ENCODE measurements around the gene PCNA. TPM values are rescaled to one million over a fixed set of nuclear protein-coding genes. Genes with fewer than 3 reads are reported as not detected.
"Not testable (repeated sequence)": the region's sequence is repeated elsewhere in the genome, so short reads cannot be mapped to it uniquely, and the experiment has no call there.

The PCNA gene
- total RNA-seq, 1 donor from 2014 or later, result 32.6 TPM

DNA sequence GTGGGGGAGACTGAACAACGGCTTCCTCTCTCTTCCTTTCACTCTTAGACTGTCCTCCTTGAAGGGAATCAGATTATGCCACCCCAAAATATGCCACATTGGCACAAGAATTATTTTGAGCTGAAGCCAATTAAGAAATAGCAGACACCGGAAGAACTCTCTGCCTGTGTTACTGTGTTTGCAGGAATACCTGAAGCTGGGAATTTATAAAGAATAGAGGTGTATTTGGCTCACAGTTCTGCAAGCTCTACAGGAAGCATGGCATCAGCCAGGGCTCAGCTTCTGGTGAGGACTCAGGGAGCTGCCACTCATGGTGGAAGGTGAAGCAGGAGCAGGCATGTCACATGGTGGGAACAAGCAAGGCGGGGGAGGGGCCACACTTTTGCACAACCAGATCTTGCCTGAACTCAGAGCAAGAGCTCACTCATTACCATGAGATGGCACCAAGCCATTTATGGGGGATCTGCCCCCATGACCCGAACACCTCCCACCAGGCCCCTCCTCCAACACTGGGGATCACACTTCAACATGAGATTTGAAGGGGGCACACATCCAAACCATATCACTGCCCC, 46.0 kb downstream of the PCNA start:
- ATAC-seq (no peak), DNase-seq (peak; percentile 47)
- intact Hi-C loops (cut with micrococcal nuclease), result no loop called here

DNA sequence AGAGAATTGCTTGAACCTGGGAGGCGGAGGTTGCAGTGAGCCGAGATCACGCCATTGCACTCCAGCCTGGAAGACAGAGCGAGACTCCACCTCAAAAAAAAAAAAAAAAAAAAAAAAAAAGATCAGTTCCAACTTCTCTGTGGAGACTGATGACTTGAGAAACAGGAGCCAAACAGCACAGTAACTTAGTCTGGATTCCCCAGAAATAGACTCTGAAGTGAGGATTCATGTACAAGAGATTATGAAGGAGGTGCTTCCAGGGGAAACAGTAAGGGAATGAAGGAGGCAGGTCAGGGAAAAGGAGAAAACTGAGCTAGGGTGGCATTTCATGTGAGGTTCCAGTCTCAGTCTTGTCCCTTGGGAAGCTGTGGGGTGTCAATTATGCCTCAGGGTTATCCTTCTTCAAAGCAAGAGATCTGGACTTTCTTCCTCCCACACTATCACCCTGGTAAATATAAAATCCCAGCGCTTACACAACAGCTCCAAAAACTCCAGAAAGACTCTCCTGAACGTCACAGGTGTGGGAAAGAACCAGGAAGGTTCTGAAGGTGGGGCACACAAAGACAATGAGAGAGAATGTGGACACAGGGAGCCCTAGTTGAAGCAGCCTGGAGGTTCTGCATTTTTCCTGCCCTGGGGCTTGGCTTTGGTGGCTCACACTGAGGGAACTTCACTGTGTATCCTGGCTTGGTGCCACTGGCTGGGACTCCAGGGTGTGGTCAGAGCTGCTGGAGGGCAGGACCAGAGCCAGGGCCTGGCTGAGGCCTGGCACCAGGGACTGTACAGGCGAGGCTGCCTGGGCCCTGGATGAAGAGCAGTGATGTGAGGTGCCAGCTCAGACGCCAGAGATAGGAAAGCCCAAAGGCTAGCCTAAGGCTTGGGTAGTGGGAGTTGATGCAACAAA, 46.8 kb downstream of the PCNA start:
- intact Hi-C loops (cut with micrococcal nuclease), result no loop called here
- ATAC-seq (peak; percentile 100), DNase-seq (peak; percentile 93)

DNA sequence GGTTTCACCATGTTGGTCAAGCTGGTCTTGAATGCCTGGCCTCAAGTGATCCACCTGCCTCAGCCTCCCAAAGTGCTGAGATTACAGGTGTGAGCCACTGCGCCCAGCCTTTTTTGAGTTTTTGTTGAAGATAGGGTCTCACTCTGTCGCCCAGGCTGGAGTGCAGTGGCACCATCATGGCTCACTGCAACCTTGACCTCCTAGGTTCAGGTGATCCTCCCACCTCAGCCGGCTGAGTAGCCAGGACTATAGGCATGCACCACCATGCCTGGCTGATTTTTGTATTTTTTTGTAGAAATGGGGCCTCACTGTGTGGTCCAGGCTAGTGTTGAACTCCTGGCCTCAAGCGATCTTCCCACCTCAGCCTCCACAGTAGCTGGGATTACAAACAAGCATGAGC, 47.8 kb downstream of the PCNA start:
- intact Hi-C loops (cut with micrococcal nuclease); DNase-seq: not testable (repeated sequence)

DNA sequence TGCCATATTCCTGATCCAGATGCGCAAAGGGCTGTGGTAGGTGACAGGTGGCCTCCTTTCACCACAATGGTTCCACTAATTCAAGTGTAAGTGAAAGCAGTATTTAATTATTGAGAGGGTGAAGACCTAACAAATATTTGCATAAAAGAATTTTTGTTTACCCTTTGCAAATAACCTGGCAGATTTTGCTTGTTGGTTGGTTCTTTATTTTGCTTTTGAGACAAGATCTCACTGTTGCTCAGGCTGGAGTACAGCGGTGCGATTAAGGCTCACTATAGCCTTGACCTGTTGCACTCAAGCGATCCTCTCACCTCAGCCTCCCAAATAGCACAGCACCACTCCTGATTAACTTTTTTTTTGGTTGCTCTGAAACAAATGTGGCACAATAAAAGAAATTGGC, 49.2 kb downstream of the PCNA start:
- no peak for ATAC-seq
- no peak for DNase-seq
- intact Hi-C loops (cut with micrococcal nuclease), result no loop called here

More for the DNA sequence above, 47.8 kb downstream of the PCNA start:
- ATAC-seq, result not testable (repeated sequence)

DNA sequence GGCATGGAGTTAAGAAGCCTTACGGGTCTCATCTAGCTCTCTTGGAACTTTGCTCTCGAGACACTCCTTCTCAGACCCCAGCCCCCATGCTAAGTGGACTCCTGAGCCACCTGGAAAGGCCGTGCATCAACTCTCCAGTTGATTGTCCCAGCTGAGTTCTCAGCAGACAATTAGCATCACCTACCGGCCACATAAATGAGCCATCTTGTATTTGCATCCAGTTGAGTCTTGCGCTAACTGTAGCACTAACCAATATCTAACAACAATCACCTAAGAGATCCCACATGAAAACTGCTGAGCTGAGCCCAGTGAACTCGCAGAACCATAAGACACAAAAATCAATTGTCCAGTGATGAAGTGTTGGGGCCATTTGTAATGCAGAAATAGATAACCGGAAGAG, 49.7 kb downstream of the PCNA start:
- ATAC-seq (no peak), DNase-seq (no peak)
- intact Hi-C loops (cut with micrococcal nuclease), result no loop called here

DNA sequence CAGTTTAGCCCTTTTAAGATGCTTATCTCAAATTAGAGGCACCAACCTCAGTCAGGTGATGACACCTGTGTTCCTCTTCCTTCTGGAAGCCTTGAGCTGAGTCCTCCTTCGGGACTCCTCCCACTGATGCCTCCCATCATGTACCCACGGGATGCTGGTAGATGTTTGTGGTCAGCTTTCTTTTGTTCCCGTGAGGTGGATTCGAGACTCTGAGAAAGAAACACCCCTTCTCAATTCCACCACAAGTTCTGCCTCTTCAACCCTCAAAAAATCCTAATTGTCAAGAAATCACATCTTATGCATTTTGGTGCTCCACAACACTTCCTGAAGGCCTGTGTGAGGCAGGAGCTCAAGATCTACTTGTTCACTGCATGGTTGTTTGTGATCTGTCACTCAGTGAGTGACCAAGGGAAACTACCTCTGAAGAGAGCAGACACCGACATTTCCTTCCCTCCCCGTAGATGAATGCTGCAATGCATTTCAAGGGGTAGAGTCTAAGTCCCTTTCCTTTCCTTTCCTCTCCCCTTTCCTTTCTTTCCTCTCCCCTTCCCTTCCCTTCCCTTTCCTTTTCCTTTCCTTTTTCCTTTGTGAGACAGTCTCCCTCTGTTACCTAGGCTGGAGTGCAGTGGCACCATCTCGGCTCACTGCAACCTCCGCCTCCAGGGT, 50.5 kb downstream of the PCNA start:
- intact Hi-C loops (cut with micrococcal nuclease), result no loop called here
- ATAC-seq (no peak), DNase-seq (no peak)

DNA sequence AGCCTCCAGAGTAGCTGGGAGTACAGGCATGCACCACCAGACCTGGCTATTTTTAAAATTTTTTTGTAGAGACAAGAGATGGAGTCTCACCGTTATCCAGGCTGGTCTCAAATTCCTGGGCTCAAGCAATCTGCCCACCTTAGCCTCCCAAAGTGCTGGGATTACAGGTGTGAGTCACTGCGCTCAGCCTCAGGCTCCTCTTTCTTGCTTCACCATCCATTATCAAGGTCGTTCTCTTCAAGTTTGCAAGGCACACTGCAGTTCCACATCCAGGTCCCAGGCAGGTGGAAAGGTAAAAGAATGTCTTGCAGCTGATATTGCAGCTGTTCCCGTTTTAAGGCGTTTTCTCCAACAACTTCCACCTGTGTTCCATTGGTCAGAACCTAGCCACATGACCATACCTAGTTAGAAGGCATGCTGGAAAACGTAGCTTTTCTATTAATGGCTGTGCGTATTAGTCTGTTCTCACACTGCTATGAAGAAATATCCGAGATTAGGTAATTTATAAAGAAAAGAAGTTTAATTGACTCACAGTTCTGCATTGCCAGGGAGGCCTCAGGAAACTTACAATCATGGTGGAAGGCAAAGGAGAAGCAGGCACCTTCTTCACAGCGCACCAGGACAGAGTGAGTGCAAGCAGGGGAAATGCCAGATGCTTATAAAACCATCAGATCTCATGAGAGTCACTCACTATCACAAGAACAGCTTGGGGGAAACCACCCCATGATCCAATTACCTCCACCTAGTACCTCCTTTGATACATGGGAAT, 51.7 kb downstream of the PCNA start:
- intact Hi-C loops (cut with micrococcal nuclease), result no loop called here
- DNase-seq (no peak), ATAC-seq (no peak)

DNA sequence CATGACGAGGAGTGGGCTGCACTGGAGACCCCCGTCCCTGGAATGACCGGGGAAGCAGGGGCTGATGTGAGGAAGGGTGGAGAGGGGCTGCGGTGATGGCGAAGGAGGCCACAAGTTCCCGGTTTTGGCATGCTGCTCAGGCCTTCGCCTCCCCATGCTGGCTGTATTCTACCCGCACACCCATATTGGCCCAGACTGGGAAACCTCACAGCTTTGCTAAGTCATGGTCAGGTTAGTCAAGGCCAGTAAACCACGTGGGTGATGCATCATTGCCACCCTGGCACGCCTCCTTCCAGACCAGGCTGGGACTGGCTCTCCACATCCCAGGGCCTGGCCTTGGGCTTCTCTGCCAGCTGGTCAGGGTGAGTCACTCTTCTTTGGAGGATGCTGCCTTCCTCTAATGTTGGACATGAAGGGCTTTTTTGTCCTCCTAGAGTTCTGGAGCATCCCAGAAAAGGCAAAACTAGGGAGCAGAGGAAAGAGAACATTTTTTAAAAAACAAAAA, 53.8 kb downstream of the PCNA start:
- ATAC-seq (peak; percentile 57), DNase-seq (peak; percentile 39)
- intact Hi-C loops (cut with micrococcal nuclease), result no loop called here

DNA sequence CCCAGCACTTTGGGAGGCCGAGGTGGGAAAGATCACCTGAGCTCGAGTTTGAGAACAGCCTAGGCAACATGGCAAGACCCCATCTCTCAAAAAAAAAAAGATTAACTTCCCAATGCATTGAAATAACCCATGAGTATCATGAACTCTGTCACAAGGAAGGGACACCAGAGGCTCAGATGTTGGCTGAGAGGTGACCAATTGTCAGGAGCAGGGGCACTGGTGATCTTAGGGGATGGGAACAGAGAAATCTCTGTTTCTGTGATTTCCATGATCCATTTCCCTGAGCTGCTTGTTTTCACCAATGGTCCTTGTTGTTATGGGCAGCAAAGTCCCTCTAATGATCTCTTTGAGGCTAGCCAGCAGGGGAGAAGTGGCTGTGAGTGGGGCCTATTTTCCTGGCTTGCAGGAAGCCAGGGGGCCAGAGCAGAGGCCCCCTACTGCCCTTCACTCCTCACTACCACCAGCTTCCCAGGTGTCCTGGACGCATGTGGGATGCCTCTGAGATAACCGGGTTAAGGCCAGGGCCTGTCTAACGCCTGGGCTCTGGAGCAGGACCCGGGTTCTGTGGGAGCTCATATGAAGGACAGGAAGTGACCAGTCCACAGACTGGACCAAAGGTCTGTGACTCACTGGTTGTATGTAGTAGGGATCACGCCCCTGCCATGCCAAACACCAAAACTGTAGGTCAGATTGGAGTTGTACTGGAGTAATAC, 54.4 kb downstream of the PCNA start:
- DNase-seq (no peak), ATAC-seq (no peak)
- intact Hi-C loops (cut with micrococcal nuclease), result no loop called here

Other genes with a start within 250 kb of the PCNA start
- gene SLC23A2, start 118.4 kb downstream of the PCNA start, total RNA-seq, result 6.4 TPM
- gene TMEM230, start 6.9 kb downstream of the PCNA start, total RNA-seq, result 88.3 TPM
- gene CDS2, start 7.0 kb upstream of the PCNA start, total RNA-seq, result 68.9 TPM
- not detected for gene PROKR2, start 197.0 kb upstream of the PCNA start, total RNA-seq